NT2/D1 (cell line): ENCODE results near the gene SHC3.

ENCODE experiments used
- DNase-seq: peaks from one replicate; pipeline ENCODE4 v3.0.0-alpha.2; 2011; ENCODE audit warnings: low read depth, low spot score
- H3K27me3 ChIP-seq: 2 replicates; pipeline ENCODE4 v1.6.0; 2011; ENCODE audit warnings: mild to moderate bottlenecking; ENCODE audit not compliant: insufficient read length, insufficient read depth
- H3K36me3 ChIP-seq: 2 replicates; pipeline ENCODE4 v1.6.1; 2011; ENCODE audit warnings: mild to moderate bottlenecking, low read length, mixed read lengths; ENCODE audit not compliant: insufficient read depth, insufficient read length
- H3K4me1 ChIP-seq: 2 replicates; pipeline ENCODE4 v1.5.1; 2011; ENCODE audit not compliant: insufficient read depth, insufficient read length
- H3K4me3 ChIP-seq: 2 replicates; pipeline ENCODE4 v1.5.1; 2011; ENCODE audit warnings: low read depth; ENCODE audit not compliant: insufficient read length
- H3K9ac ChIP-seq: 2 replicates; pipeline ENCODE4 v1.6.0; 2011; ENCODE audit warnings: low read depth; ENCODE audit not compliant: insufficient read length
- H3K9me3 ChIP-seq: 2 replicates; pipeline ENCODE4 v1.5.1; 2011; ENCODE audit warnings: mild to moderate bottlenecking, low read length; ENCODE audit not compliant: insufficient read depth
- SUZ12 ChIP-seq: IDR thresholded peaks from 2 replicates; pipeline ENCODE4 v1.6.1; 2011; ENCODE audit not compliant: insufficient read length, insufficient read depth; ENCODE audit errors: extremely low read depth
- YY1 ChIP-seq: IDR thresholded peaks from 2 replicates; pipeline ENCODE4 v1.6.1; 2011; ENCODE audit not compliant: insufficient read length, insufficient read depth
- ZNF274 ChIP-seq: IDR thresholded peaks from 2 replicates; pipeline ENCODE4 v1.6.1; 2011; ENCODE audit warnings: mild to moderate bottlenecking, low read depth, low read length

SHC3 gene

DNA sequence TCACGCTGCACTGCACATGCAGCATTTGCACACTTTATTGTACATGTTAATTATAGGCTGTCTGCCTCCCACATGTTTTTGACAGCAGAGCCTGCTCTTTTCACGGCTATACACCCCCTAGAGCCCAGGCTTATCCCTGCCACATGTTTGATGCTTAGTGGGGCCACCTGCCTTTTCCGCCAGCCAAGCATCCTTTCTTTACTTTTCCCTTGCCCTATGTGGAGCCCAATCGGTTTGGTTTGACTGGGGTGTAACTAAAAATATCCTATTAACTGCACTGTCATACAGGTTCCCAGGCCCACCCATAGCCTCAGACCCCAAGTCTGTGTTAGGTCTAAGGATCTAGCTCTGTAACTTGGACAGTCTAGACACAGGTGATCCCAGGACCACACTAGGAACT lies 206.2 kb downstream of the SHC3 start:
- DNase-seq = no peak

GRCh38 chr9:88971131-88971960 lies 207.3 kb downstream of the SHC3 start:
- Histone ChIP-seq H3K9ac (no peak overlapping the region), H3K4me1 (peaks cover 6% of the 10 kb centered on the region), H3K4me3 (no peak overlapping the region), H3K9me3 (no peaks in the 10 kb centered on the region), H3K27me3 (no peaks in the 10 kb centered on the region), H3K36me3 (no peaks in the 10 kb centered on the region)
- TF ChIP-seq ZNF274 (no peak), SUZ12 (no peak), YY1 (no peak)
- no peak for DNase-seq

More for the DNA sequence above, 206.2 kb downstream of the SHC3 start:
- H3K36me3 ChIP-seq = no peaks in the 10 kb centered on the region
- peaks cover 6% of the 10 kb centered on the region for H3K4me1 ChIP-seq
- H3K4me3 ChIP-seq = no peak overlapping the region
- no peak overlapping the region for H3K9ac ChIP-seq
- no peaks in the 10 kb centered on the region for H3K27me3 ChIP-seq
- no peaks in the 10 kb centered on the region for H3K9me3 ChIP-seq
- no peak for TF ChIP-seq YY1
- no peak for TF ChIP-seq ZNF274
- TF ChIP-seq SUZ12 = no peak

DNA sequence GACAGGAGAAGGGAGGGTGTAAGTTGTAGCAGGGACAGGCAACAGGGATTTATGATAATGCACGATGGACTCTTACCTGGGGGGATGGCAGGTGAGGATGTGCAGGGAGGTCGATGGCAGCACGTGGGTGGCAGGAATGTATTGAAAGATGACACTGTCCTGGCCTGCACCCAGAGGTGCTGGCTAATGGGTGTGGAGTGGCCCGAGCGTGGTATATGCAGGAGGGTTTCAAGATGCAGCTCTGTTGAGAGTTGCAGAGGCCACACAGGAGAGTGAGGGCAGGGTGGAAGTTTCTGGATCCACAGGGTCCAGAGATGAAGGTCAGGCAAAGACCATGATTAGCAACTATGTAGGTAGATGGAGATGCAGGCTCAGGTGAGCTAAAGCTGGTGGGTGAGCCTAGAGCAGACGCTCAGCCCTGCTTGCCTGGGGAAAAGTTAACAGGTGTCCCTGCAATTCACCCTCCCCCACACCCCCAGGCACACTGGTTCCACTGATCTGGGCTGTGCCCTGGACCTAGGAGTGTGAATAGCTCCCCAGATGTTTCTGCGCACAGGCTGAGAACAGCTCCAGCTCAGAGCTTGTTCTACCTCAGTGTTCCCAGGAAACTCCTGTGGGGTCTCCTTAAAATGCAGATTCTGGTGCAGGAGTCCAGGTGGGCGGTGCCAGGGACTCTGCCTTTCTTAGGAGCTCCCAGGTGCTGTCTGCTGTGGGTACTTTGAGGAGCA lies 208.8 kb downstream of the SHC3 start:
- H3K4me3 ChIP-seq = no peak overlapping the region
- peaks cover 6% of the 10 kb centered on the region for H3K4me1 ChIP-seq
- TF ChIP-seq YY1 (no peak), SUZ12 (no peak), ZNF274 (no peak)
- no peak overlapping the region for H3K9ac ChIP-seq
- no peak for DNase-seq
- no peaks in the 10 kb centered on the region for H3K27me3 ChIP-seq
- no peaks in the 10 kb centered on the region for H3K36me3 ChIP-seq
- H3K9me3 ChIP-seq = no peaks in the 10 kb centered on the region

GRCh38 chr9:88968799-88969198 lies 209.8 kb downstream of the SHC3 start:
- H3K4me1 ChIP-seq = peaks cover 6% of the 10 kb centered on the region
- no peak overlapping the region for H3K4me3 ChIP-seq
- no peak for DNase-seq
- no peaks in the 10 kb centered on the region for H3K9me3 ChIP-seq
- no peaks in the 10 kb centered on the region for H3K36me3 ChIP-seq
- TF ChIP-seq ZNF274 = no peak
- no peak for TF ChIP-seq YY1
- TF ChIP-seq SUZ12 = no peak
- no peak overlapping the region for H3K9ac ChIP-seq
- no peaks in the 10 kb centered on the region for H3K27me3 ChIP-seq

- no peaks in the 10 kb centered on the region for H3K9me3 ChIP-seq
- H3K36me3 ChIP-seq = no peaks in the 10 kb centered on the region
- no peak for DNase-seq
- H3K4me3 ChIP-seq = no peak overlapping the region
- H3K27me3 ChIP-seq = no peaks in the 10 kb centered on the region
- TF ChIP-seq YY1 (no peak), ZNF274 (no peak), SUZ12 (no peak)
- no peaks in the 10 kb centered on the region for H3K4me1 ChIP-seq
- no peak overlapping the region for H3K9ac ChIP-seq
Observed at GRCh38 chr9:88966894-88967676, 211.5 kb downstream of the SHC3 start.

DNA sequence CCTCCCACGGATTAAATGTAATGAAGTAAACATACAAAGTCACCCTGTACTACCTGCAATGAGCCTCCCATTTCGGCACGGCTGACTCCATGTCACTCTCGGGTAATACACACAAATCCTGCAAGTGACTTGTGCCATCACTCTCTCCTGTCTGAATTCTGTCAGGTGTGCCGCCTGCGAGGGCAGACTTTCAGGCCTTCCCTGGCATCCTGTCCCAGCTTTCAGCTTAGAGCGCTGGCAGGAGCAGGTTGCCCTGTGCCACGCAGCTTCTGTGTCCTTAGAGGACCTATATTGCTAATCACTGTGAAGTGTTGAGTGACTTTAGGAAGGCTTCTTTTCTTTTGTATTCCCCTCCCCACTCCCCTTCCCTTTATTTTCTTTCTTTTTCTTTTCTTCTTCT lies 213.1 kb downstream of the SHC3 start:
- H3K27me3 ChIP-seq = no peaks in the 10 kb centered on the region
- no peak for TF ChIP-seq SUZ12
- no peak for TF ChIP-seq YY1
- no peak for TF ChIP-seq ZNF274
- H3K9me3 ChIP-seq = no peaks in the 10 kb centered on the region
- H3K36me3 ChIP-seq = no peaks in the 10 kb centered on the region
- H3K4me1 ChIP-seq = no peaks in the 10 kb centered on the region
- no peak overlapping the region for H3K9ac ChIP-seq
- H3K4me3 ChIP-seq = no peak overlapping the region
- DNase-seq = no peak
